HEK293T (cell line): ENCODE data around the gene FAM9C.
"Not testable (repeated sequence)": the region's sequence is repeated elsewhere in the genome, so short reads cannot be mapped to it uniquely, and the experiment has no call there.

Experiments used
- ELF4 ChIP-seq: fragments of 450-650 bp; IDR thresholded peaks from 2 replicates; pipeline ENCODE4 v1.6.1; 2017; ENCODE audit warnings: antibody characterized with exemption
- FOXK2 ChIP-seq: fragments of 450-650 bp; IDR thresholded peaks from 2 replicates; pipeline ENCODE4 v1.6.1; 2016; ENCODE audit warnings: mild to moderate bottlenecking
- SUZ12 ChIP-seq: fragments of 450-650 bp; IDR thresholded peaks from 2 replicates; pipeline ENCODE4 v1.6.1; 2016; ENCODE audit warnings: mild to moderate bottlenecking
- TARDBP ChIP-seq: fragments of 450-650 bp; IDR thresholded peaks from 2 replicates; pipeline ENCODE4 v1.6.1; 2016

GRCh38 chrX:13062331-13062730 lies 17.9 kb upstream of the FAM9C start:
- not testable (repeated sequence) for TF ChIP-seq TARDBP, SUZ12, FOXK2, ELF4
